ENCODE data around the gene ZNF219.
A peak's percentile ranks its signal among the peaks of the same experiment; 100 is the strongest.

DNA sequence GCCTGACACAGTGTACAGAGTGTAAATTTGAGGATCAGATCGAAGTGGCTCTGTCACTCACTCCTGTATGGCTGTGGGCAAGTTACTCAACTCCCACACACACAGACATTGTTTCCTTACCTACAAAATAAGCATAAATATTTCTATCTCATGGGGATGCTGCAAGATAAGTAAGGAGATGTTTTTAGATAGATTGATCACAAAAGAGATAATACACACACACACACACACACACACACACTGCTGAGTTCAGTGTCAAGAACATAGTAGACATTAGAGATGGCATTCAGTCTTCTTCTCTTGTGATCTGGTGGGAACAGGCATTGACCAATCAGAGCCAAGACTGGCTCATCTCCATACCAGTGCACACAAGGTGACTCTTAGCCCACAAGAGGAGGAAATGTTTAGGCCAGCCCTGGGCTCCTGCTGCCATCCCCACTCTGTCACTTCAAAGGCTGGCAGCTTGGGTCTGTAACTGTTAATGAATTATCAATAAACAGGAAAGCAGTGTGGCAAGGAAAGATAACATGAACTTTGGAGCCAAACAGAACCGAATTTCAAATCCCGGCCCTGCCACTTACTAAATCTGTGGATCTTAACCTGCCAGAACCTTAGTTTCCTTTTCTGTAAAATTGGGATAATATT is 44.2 kb downstream of the ZNF219 start:
- peak; percentile 65 for TF ChIP-seq NR2C2 (CRISPR knock-in tag; IDR thresholded peaks at IDR 0.05; ENCODE audit: borderline replicate concordance)
- TF ChIP-seq TBL1XR1 (IDR thresholded peaks at IDR 0.05; ENCODE audit: borderline replicate concordance, low read length, partially characterized antibody): peak; percentile 27

Data from HepG2 (cell line).